HG03378 (cell line): Measurements from ENCODE around the gene FCGR3A.
"Not testable (repeated sequence)": the region's sequence is repeated elsewhere in the genome, so short reads cannot be mapped to it uniquely, and the experiment has no call there.

Experiments
- ATAC-seq: cut with Tn5 transposase; IDR thresholded peaks from one replicate; pipeline ENCODE4 v1.9.1; 2021; ENCODE audit warnings: mild to moderate bottlenecking, moderate library complexity; ENCODE audit not compliant: unreplicated experiment

FCGR3A gene

DNA sequence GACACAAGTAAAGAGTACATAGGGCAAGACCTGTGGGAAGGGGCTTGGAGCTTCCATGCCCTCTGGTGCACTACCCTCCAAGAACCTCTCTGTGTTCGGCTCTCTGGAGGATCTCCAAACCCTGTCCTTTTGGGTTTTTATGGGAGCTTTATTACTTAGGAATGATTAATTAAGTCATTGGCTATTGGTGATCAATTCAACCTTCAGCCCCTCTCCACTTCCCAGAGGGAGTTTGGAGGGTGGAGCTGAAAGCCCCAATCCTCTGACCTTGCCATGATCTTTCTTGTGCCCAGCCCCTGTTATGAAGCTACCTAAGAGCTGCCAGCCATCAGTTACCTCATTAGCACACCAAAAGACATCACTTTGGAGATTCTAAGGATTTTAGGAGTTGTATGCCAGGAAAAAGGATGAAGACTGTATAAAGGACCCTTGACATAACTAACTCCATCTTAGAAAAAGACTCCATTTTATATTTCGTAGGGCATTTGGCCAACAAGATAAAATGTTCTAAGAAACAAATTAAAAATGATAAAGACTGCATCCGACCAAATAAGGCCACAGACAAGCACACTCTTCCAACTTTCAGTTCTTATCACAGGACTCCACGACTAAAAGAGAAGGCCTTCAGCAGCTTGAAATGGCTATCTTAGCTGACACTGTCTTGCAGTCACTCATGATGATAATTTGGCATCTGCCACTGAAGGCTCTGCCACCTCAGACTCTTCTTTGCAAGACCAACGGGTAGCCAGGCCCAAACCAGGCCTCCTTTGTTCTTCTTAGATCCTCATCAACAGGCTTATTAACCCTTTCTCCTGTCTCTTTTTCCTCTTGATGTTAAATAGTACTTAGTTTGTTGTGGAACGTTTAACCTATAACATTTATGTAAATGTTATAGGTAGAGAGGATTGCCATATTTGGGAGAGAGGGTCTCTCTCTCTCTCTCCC, 8.2 kb upstream of the FCGR3A start:
- ATAC-seq: not testable (repeated sequence)

DNA sequence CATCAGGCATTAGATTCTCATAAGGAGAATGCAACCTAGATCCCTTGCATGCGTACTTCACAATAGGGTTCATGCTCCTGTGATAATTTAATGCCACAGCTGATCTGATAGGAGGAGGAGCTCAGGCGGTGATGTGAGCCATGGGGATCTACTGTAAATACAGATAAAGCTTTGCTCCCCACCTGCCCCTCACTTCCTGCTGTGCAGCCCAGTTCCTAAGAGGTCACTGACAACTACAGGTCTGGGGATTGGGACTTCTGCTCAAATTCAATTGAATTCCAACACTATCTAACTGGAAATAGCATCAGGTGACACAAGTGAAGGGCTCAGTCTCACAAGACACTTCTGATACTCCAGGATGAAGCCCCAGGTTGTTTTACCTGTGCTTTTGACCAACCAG, 7.4 kb upstream of the FCGR3A start:
- ATAC-seq: not testable (repeated sequence)

DNA sequence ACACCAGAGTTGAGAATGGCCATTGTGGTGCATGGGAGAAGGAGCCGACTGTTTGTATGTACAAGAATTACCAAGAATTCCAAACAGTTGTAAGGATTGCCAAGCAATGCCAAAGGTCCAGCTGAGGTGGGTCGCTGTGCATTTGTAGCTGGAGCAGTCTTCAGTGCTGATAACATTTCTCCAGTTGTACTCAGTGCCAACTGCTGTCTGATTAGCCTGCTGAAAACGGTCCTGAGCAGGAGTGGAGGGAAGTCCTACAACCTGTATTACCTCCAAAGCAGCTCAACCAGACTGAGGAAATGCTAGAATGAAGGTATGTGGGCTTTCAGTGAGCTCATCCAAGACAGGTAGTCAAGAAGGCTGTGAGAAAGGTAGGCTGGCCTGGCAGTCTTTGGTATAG, 6.5 kb upstream of the FCGR3A start:
- ATAC-seq: not testable (repeated sequence)

DNA sequence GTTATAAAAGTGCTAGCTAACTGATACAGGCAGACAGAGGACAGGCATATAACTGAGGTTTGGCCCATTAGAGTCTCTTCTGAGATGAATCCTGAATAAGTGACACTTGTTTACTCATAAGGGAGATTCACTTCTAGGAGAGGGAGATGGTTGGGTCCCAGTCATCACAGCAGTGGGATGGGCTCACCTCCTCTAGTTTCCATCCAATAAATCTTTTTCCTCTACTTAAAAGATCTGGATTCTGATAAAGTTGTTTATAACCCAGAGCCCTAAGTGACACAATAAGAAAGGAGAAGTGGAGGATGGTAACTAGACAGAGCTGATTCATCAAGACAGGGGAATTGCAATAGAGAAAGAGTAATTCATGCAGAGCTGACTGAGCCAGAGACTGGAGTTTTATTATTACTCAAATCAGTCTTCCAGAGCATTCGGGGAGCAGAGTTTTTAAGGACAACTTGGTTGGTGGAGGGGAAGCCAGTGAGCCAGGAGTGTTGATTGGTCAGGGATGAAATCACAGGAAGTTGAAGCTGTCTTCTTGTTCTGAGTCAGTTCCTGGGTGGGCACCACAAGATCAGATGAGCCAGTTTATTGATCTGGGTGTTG, 5.3 kb upstream of the FCGR3A start:
- ATAC-seq: not testable (repeated sequence)

DNA sequence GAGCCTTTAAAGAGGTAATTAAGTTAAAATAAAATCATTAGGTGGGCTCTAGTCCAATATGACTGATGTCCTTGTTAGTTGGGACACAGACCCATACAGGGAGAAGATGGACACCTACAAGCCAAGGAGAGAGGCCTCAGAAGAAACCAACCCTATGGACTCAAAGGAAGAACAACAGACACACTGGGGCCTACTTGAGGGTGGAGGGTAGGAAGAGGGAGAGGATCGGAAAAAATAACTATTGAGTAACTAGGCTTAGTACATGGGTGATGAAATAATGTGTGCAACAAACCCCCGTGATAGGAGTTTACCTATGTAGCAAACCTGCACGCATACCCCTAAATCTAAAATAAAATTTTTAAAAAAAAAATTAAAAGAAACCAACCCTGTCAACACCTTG, 4.7 kb upstream of the FCGR3A start:
- not testable (repeated sequence) for ATAC-seq

DNA sequence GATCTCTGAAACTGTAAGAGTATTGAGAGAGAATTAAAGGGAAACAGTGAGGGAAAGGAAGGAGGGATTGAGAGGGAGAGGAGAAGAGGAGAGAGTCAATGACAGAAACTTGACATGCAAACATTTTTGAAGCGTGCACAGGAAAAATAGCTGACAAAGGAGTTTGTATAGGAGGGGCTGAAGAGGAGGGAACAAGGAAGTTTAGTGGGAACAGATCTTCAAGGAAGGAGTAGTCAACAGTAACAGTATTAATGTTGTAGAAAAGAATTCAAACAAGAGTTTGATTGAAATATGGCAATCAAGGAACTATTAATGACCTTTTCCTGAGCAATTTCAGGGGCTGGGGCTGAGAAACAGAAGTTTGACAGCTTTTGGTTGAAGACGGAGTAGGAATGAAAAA, 4.0 kb upstream of the FCGR3A start:
- ATAC-seq: not testable (repeated sequence)

DNA sequence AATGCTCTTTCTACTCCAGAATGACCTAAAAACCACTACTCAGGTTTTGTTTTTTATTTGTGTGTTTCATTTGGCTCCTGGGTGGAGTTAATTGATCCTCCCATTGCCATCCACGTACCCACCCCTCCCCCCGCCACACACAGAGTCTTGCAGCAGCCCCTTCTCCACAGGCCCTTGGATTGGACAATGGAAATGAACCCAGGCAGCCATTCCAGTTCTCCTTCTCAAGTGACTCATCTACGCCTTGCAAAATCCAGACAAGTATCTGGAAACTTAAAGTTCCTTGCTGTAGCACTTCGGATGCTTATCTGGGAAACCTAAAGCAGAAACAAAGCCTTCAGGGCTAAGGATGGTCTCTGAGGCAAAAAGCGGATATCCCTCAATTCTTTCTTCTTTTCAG, 1.3 kb upstream of the FCGR3A start:
- not testable (repeated sequence) for ATAC-seq

DNA sequence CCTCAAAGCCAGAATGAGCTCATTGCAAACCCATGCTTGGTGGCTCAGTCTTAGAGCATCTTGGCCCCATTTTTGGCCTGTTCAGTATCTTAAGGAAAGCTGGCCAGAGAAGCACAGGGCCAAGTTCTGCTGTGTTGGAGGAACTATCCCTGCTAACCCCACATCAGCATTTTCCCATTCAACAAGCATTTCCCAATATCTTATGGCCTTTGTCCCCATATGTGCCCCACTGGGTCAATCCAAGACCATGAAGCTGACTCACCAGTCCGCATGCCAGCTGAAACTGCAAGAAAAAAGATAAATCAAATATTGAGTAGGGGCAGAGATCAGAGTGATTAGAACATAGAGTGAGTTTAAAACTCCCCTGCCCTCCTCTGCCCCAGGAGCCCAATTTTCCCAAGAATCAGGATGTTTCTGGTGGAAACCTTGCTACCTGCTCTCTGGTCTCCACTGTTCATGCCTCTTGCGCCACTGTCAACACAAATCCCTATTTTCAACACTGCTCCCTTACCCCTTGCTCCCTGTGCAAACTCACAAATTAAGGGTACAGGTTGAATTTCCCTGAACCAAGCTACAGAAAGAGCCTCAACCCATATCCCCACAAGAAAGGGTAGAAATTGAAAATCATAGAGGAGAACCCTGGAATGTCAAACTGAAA, 740 bp downstream of the FCGR3A start:
- not testable (repeated sequence) for ATAC-seq

DNA sequence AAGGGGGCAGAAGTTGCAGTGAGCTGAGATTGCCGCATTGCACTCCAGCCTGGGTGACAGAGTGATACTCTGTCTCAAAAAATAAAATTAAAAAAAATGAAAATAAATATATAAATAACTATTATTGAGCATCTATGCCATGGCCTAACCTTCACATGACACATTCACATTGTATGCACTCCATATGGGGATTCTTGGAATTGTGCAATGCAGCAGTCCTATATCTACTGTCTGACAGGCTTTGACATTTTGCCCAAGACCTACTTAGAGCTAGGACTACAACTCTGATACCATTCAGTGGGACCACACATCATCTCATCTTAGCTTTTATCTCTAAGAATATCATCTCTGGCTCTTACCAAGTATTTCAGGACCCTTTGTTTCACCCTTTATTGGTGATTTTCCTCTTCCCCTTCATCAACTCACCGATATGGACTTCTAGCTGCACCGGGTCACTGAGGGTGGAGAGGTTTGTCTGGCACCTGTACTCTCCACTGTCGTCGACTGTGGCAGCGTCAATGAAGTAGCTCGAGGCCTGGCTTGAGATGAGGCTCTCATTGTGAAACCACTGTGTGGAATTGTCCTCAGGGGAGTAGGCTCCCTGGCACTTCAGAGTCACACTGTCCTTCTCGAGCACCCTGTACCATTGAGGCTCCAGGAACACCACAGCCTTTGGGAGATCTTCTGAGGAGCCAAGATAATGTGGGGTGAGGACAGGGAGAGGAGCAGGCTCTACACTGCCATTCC, 1.4 kb downstream of the FCGR3A start:
- ATAC-seq: not testable (repeated sequence)

DNA sequence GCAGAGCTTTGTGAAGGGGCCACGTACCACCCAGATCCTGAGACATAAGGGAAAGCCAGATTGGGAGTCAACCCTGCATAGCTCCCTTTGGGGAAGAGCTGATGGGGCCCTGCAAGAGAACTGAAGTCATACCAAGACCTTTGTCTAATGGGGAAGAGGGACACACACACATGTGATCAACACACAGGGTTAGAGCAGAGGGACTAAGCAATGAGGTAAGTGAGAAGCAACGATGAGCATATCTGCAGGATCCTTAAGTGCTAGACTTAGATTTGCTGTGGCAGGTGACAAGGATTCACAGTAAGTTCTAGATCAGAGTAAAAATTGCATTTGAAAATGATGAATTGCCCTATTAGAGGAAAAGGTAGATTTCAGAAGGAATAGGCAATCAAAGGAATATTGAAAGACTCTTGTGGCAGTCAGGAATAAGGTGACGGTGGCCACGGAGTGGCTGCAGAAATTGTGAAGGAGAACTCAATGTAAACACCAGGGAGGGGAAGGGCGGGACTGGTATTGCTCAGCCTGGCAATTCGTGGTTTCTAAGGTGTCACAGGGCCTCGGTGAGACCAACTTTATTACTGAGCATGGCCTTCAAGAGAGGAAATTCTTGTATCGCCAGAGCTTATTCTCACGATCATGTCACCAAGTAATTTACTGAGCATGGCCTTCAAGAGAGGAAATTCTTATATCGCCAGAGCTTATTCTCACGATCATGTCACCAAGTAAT, 4.5 kb downstream of the FCGR3A start:
- ATAC-seq: not testable (repeated sequence)

DNA sequence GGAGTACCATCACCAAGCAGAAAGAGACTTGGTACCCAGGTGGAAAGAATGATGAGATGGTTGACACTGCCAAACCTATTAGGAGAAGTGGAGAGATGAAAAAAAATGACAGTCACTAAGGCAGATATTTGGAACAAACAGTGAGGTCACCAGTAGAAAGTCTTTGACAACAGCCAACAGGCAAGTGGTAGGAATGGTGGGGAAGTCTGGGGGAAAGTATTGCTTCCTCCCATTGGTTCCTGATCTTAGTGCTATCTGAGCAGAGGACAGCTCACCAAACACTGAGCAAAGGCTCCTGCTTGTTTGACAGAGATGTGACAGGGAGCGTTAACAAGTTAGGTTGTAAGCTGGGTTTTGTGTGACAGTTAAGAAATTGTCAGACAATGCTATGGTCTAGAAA, 6.5 kb downstream of the FCGR3A start:
- not testable (repeated sequence) for ATAC-seq

DNA sequence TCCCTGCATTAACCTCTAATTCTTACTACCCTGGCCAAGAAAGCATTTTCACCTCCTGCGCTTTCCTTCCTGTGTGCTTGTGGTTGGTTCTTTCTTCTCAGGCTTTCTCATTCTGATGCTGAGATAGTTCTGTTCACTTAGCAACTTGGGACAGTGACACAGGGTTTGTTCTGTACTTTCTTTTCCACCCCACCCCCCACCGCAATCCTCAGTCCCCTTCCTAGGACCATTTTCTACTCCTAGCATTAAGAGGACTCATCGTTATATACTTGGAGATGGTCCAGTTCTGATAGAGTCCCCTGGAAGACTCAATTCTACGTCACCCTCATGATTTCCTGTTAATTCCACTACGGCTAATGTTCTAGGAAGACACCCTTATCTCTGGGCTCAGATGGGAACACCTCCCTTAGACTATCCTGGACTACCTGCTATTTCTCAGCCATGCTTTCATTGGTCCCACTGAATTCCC, 7.5 kb downstream of the FCGR3A start:
- peak; percentile 69 for ATAC-seq

DNA sequence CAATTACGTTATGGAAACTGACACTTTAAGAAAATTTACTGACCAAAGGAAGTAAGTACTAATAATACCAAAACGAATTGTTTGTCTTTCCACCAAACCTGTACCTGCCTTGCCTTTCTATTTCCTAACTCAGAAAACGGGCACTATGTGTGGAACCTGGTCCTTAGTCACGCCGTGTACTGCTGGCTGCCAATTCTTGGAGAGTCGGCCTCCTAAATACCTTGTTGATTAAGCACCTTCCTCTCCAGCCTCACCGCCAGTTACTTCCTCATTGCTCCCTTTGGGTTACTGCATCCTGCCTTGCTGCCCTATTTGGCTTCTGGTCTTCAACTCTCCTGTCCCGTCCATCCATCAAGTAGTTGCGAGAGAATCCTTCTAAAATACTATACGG, 9.1 kb downstream of the FCGR3A start:
- not testable (repeated sequence) for ATAC-seq

DNA sequence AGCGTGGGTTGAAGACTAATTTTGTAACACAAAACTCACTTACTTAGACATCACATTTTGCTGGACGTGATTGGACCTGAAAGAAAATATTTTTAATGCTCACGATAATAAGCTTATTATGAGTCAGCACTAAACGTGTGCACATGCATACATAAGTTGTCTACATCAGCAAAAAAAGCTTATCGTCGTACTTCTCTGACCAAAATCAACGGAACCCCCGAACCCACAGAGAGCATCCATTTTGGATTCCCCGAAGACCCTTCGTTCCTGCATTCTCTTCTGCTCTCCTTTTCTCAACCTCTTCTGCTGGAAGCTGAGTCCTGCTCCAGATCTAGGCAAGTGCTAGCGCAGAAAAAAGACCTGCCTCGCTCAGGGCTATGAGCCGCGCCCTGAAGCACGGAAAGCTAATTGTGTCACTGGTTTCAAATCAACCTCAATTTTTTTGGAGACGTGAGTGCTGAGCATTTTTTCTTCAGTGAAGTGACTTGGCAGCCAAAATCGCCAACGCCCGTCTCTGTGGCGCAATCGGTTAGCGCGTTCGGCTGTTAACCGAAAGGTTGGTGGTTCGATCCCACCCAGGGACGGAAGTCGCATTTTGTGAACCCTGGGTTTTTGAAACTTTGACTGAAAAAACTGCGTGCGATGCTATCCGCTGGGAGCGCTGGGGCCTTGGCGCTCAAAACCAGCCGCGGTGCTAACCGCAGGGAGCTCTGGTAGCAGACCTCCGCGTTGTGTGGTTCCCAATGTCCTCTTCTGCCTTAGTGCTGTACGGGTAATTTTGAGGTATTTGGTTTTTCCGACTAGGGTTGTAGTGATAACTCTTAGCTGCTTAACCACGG, 9.7 kb downstream of the FCGR3A start:
- ATAC-seq: peak; percentile 55

DNA sequence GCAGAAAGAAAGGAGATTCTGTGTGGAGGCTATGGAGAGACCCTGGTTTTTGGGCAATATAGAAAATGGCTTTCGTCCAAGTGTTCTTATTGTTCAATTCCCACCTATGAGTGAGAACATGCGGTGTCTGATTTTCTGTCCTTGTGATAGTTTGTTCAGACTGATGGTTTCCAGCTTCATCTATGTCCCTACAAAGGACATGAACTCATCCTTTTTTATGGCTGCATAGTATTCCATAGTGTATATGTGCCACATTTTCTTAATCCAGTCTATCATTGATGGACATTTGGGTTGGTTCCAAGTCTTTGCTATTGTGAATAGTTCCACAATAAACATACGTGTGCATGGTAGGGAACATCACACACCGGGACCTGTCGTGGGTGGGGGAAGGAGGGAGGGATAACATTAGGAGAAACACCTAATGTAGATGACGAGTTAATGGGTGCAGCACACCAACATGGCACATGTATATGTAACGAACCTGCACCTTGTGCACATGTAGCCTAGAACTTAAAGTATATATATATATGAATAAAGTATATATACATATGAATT, 10.6 kb downstream of the FCGR3A start:
- not testable (repeated sequence) for ATAC-seq

DNA sequence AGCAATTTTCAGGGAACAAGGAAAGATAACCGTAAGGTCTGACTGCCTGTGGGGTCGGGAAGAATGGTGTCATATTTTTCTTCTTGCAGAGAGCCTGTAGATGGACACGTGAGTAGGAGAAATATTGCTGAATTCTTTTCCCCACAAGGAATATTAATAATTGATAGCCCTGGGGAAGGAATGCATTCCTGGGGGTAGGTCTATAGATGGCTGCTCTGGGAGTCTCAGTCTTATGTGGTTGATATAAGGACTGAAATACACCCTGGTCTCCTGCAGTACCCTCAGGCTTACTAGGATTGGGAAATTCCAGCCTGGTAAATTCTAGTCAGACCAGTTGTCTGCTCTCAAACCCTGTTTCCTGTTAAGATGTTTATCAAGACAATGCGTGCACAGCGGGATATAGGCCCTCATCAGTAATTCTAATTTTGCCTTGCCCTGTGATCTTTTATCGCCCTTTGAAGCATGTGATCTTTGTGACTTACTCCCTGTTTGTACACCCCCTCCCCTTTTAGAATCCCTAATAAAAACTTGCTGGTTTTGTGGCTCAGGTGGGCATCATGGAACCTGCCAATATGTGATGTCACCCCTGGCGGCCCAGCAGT, 12.4 kb downstream of the FCGR3A start:
- not testable (repeated sequence) for ATAC-seq

DNA sequence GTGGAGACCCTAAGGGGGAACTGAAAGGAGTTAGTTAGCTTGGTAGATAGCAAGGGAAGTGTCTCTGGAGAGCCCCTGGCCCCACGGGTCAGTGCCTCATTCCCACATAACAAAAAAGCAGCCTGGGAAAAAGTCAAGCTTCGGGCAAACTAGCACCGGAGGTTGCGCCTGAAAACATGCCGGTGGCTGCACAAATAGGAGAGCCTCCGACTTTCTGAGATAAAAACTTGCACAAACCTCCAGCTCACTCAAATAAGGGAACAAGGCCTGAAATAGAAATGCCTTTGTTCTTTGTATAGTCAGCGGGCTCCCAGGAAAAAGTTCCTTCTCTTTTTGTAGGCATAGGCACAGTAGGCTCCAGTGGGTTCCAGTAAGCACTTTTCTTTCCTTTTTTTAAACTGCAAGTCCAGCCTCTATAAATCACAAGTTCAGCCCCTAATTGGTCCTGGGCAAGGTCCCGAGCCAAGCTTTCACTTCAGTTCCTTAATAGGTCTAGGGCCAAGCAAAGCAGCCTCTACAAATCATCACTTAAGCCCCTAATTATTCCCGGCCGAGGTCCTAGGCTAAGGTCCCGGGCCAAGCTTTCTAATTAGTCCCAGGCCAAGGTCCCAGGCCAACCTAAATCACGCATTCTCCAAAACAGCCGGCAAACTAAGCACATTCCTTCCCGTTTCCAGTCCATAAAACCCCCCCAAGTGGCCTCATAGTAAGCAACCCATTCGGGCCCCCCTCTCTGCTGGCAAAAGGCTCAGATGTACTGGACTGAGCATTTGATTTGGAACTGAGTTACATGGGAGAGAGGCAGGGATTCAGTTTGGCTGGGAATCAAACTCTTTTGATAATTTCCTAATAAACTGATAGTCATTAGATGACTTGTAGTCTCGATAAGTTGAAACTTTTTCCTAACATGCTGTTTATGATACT, 16.7 kb downstream of the FCGR3A start:
- ATAC-seq: not testable (repeated sequence)
